A549 (cell line): ENCODE results near the gene PRKAR1B. TPM values are rescaled to one million over a fixed set of nuclear protein-coding genes. Genes with fewer than 3 reads are reported as not detected.

Experiments used
- ATAC-seq, 2 experiments: fragments of 200-7000 bp in 1 of 2; fragments of >200 bp in 1 of 2; cut with Nextera tagmentation in 1 of 2; cut with Tn5 transposase in 1 of 2; 3 replicates each; pipeline versions ENCODE4 v1.8.0 to v1.9.1; 2018 to 2020; ENCODE audit warnings: mild to moderate bottlenecking in 1 of 2, moderate library complexity in 1 of 2
- CTCF ChIA-PET: fragments of 300-600 bp; sonication (Branson Sonifier 250); formaldehyde crosslinking; extraction: SDS; loops from one replicate; lab custom pipeline; 2021; ENCODE audit warnings: antibody characterized with exemption, inconsistent platforms; lab: Yijun Ruan, JAX
- POLR2A ChIA-PET: fragments of 350-600 bp; formaldehyde crosslinking; extraction: SDS; loops from one replicate; lab custom pipeline; 2021; ENCODE audit warnings: antibody characterized with exemption, inconsistent platforms; lab: Yijun Ruan, JAX
- DNase-seq, 2 experiments: peaks; one replicate each; pipeline versions ENCODE4 v3.0.0 to v3.0.0-alpha.2; 2011 to 2016; ENCODE audit warnings: low read depth in 1 of 2, low spot score in 1 of 2
- FAIRE-seq: peaks from 2 replicates; lab custom pipeline; 2011; peaks lifted over from hg19 to GRCh38; lab: Jason Lieb, UNC
- H3K27ac ChIP-seq, 2 experiments: fragments of >200 bp; sonication (Bioruptor Twin); formaldehyde crosslinking; 3 replicates each; pipeline ENCODE4 v1.5.1; 2016 to 2017
- H3K4me1 ChIP-seq: fragments of >200 bp; sonication (Bioruptor Twin); formaldehyde crosslinking; 3 replicates; pipeline ENCODE4 v1.6.1; 2016
- H3K4me2 ChIP-seq: fragments of >200 bp; sonication (Bioruptor Twin); formaldehyde crosslinking; 3 replicates; pipeline ENCODE4 v1.6.1; 2016
- H3K4me3 ChIP-seq: fragments of >200 bp; sonication (Bioruptor Twin); formaldehyde crosslinking; 3 replicates; pipeline ENCODE4 v1.5.1; 2016
- H3K9me3 ChIP-seq: fragments of >200 bp; sonication (Bioruptor Twin); formaldehyde crosslinking; 3 replicates; pipeline ENCODE4 v1.6.1; 2016
- CBX2 ChIP-seq: fragments of 200-600 bp; sonication (generic); IDR thresholded peaks from 2 replicates; pipeline ENCODE4 v1.6.1; 2016; ENCODE audit warnings: low read depth, mild to moderate bottlenecking, borderline replicate concordance
- CEBPB ChIP-seq, 2 experiments: fragments of >200 bp in 1 of 2; sonication (Bioruptor Twin) in 1 of 2; formaldehyde crosslinking in 1 of 2; IDR thresholded peaks; 2 replicates each; pipeline ENCODE4 v1.6.1; 2012 to 2016
- CHD2 ChIP-seq: fragments of 150-350 bp; IDR thresholded peaks from 2 replicates; pipeline ENCODE4 v1.6.1; 2014; ENCODE audit warnings: low read length; ENCODE audit not compliant: partially characterized antibody
- CHD4 ChIP-seq: fragments of 200-600 bp; sonication (generic); IDR thresholded peaks from 2 replicates; pipeline ENCODE4 v1.6.1; 2016; ENCODE audit warnings: antibody characterized with exemption, mild to moderate bottlenecking, borderline replicate concordance
- EP300 ChIP-seq, 2 experiments: fragments of >200 bp; sonication (Bioruptor Twin); formaldehyde crosslinking; IDR thresholded peaks; 2 replicates in 1 of 2; 3 replicates in 1 of 2; pipeline ENCODE4 v1.6.1; 2016 to 2017
- ESRRA ChIP-seq: fragments of 150-350 bp; IDR thresholded peaks from 2 replicates; pipeline ENCODE4 v1.6.1; 2014; ENCODE audit warnings: mild to moderate bottlenecking, low read length, borderline replicate concordance
- FOSL2 ChIP-seq, 2 experiments: fragments of 450-650 bp in 1 of 2; fragments of >200 bp in 1 of 2; sonication (Bioruptor Twin) in 1 of 2; formaldehyde crosslinking; IDR thresholded peaks; 2 replicates each; pipeline versions ENCODE4 v1.5.0 to v1.6.1; 2016 to 2020; ENCODE audit warnings: mild to moderate bottlenecking in 1 of 2, moderate library complexity in 1 of 2
- FOXS1 ChIP-seq: fragments of 250-450 bp; sonication (Bioruptor Pico); IDR thresholded peaks from 2 replicates; pipeline ENCODE4 v1.5.0; 2020; ENCODE audit warnings: mild to moderate bottlenecking, moderate library complexity
- HDAC2 ChIP-seq: fragments of 200-600 bp; sonication (generic); IDR thresholded peaks from 2 replicates; pipeline ENCODE4 v1.6.1; 2016
- HOXB5 ChIP-seq: fragments of 250-450 bp; sonication (Bioruptor Pico); IDR thresholded peaks from 2 replicates; pipeline ENCODE4 v1.5.0; 2020; ENCODE audit warnings: mild to moderate bottlenecking, moderate library complexity
- JUNB ChIP-seq: fragments of >200 bp; sonication (Bioruptor Twin); formaldehyde crosslinking; IDR thresholded peaks from 2 replicates; pipeline ENCODE4 v1.6.1; 2016
- MYC ChIP-seq: IDR thresholded peaks from 2 replicates; pipeline ENCODE4 v1.6.1; 2012; ENCODE audit warnings: mild to moderate bottlenecking, inconsistent platforms, low read length, improper control_type of control experiment, borderline replicate concordance
- NR3C1 ChIP-seq: fragments of >200 bp; sonication (Bioruptor Twin); formaldehyde crosslinking; IDR thresholded peaks from 3 replicates; pipeline ENCODE4 v1.6.1; 2017
- PHF8 ChIP-seq: fragments of 200-600 bp; sonication (generic); IDR thresholded peaks from 2 replicates; pipeline ENCODE4 v1.6.1; 2016; ENCODE audit warnings: low read depth, mild to moderate bottlenecking, antibody characterized with exemption, moderate library complexity, borderline replicate concordance
- SMC3 ChIP-seq: fragments of >200 bp; sonication (Bioruptor Twin); formaldehyde crosslinking; IDR thresholded peaks from 3 replicates; pipeline ENCODE4 v1.6.1; 2018; ENCODE audit warnings: inconsistent platforms
- SREBF2 ChIP-seq: fragments of 450-650 bp; IDR thresholded peaks from 2 replicates; pipeline ENCODE4 v1.6.1; 2014; ENCODE audit warnings: mild to moderate bottlenecking, moderate library complexity
- TP53 ChIP-seq: fragments of 250-450 bp; sonication (Bioruptor Pico); IDR thresholded peaks from 2 replicates; pipeline ENCODE4 v1.5.0; 2021; ENCODE audit warnings: mild to moderate bottlenecking, moderate library complexity
- ZSCAN20 ChIP-seq: fragments of 250-450 bp; sonication (Bioruptor Pico); IDR thresholded peaks from 2 replicates; pipeline ENCODE4 v1.8.0; 2022; ENCODE audit warnings: mild to moderate bottlenecking, moderate library complexity
- WGBS: methylation state at CpG from one replicate; pipeline ENCODE4 v1.1.6; 2017; ENCODE audit errors: missing lambda C conversion rate; 5-methylcytosine and 5-hydroxymethylcytosine counted together
- polyA plus RNA-seq, 4 experiments: library from polyadenylated mRNA; depleted of rRNA in 3 of 4; stranded (reverse); fragments of >200 nt; fragmentation: RNase III in 1 of 4; extraction: RNeasy Plus Mini Kit Qiagen cat#74134 plus additional on column Dnase treatment in 1 of 4; gene quantifications; 2 replicates in 3 of 4; 3 replicates in 1 of 4; pipeline ENCODE4 v1.2.3, GENCODE V29; 2011 to 2017
- TF ChIP-seq, protein P1 (sequence below): fragments of >200 bp; sonication (Bioruptor Twin); formaldehyde crosslinking; IDR thresholded peaks from 3 replicates; pipeline ENCODE4 v1.6.1; 2016
- TF ChIP-seq, protein P2 (sequence below): fragments of >200 bp; sonication (Bioruptor Twin); formaldehyde crosslinking; IDR thresholded peaks from 2 replicates; pipeline ENCODE4 v1.6.1; 2016
- TF ChIP-seq, protein P3 (sequence below): IDR thresholded peaks from 2 replicates; pipeline ENCODE4 v1.6.1; 2012
- TF ChIP-seq, protein P4 (sequence below): fragments of 450-650 bp; IDR thresholded peaks from 2 replicates; pipeline ENCODE4 v1.6.1; 2014; ENCODE audit warnings: antibody characterized with exemption

PRKAR1B gene
- polyA plus RNA-seq, 2 of the 4 experiments (the other 2 are of a cell fraction) = 10.1 to 33.7 TPM

DNA sequence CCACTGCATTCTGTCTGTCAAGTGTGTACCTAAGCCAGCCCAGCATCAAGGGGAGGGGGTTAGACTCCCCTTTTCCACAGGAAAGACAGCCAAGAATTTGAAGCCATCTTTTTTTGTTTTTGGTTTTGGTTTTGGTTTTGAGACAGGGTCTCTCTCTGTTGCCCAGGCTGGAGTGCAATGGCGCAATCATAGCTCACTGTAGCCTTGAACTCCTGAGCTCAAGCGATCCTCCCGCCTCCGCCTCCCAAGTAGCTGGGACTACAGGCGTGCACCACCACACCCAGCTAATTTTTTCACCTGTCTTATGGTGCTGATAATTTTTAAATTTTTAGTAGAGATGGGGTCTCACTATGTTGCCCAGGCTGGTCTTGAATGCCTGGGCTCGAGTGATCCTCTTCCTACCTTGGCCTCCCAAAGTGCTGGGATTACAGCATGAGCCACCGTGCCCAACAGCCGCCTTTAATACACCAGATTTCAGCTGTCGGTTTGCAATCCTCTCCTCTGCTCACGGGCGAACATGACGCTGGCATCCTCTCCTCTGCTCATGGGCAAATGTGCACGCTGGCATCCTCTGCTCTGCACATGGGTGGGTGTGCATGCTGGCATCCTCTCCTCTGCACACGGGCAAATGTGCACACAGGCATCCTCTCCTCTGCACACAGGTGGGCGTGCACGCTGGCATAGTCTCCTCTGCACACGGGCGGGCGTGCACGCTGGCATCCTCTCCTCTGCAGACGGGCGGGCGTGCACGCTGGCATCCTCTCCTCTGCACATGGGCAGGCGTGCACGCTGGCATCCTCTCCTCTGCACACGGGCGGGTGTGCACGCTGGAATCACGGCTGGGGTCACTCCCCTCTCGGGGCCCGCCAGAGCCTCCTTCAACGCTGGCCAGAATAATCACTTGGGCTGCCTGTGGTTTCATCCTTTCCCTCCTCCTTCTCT, 151.4 kb downstream of the PRKAR1B start:
- DNase-seq (no peak), FAIRE-seq (no peak), ATAC-seq (no peak)
- WGBS = 90% methylated on average over 32 of the region's 33 CpGs
- Histone ChIP-seq H3K27ac (no peak overlapping the region), H3K9me3 (no peaks in the 10 kb centered on the region), H3K4me3 (no peak overlapping the region), H3K4me2 (no peak overlapping the region), H3K4me1 (no peaks in the 10 kb centered on the region)
- ChIA-PET POLR2A (no interaction called here), CTCF (interaction anchor here (1.3 to 1.4 kb wide), 2 partner anchors 61 to 243 kb away, joined by 3 read pairs; no protein-coding TSS in a partner anchor)
- TF ChIP-seq, protein P1, sequence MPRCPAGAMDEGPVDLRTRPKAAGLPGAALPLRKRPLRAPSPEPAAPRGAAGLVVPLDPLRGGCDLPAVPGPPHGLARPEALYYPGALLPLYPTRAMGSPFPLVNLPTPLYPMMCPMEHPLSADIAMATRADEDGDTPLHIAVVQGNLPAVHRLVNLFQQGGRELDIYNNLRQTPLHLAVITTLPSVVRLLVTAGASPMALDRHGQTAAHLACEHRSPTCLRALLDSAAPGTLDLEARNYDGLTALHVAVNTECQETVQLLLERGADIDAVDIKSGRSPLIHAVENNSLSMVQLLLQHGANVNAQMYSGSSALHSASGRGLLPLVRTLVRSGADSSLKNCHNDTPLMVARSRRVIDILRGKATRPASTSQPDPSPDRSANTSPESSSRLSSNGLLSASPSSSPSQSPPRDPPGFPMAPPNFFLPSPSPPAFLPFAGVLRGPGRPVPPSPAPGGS = no peak
- TF ChIP-seq ZSCAN20 (CRISPR knock-in tag) (no peak), EP300 (IDR thresholded peaks at IDR 0.05) (no peak), PHF8 (no peak)

DNA sequence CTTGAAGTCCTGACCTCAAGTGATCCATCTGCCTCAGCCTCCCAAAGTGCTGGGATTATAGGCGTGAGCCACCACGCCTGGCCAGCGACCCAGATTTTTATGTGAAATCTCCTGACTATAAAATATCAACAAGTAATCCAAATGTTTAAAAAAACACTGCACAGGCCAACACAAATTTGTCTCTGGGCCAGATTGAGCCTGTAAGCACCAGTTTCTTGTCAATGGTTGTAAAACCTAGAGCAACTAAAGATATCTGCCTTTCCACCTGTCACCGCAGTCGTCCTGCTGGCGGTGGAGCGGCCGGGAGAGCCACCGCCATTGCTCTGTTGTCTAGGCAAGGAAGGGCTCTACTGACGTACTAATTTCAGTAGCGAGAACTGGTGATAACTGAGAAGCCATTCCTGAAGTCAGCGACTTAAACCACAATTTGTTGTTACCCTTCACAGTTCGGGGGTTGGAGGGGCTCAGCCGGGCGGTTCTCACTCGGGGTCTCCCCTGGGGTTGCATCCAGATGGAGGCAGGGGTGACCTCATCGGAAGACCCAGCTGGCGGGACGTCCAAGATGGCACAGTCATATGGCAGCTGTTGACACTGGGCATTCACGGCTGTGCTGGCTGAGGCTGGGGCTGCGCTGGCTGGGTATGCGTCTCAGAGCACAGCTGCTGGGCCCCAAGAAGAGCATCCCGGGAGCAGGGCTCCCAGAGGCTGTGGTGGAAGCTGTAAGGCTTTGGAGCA, 152.3 kb downstream of the PRKAR1B start:
- FAIRE-seq = no peak
- Histone ChIP-seq H3K9me3 (no peaks in the 10 kb centered on the region), H3K27ac (no peak overlapping the region), H3K4me3 (no peak overlapping the region), H3K4me2 (no peak overlapping the region), H3K4me1 (no peaks in the 10 kb centered on the region)
- no peak for DNase-seq
- ChIA-PET POLR2A (no interaction called here), CTCF (interaction anchor here (1.3 to 1.4 kb wide), 2 partner anchors 62 to 242 kb away, joined by 3 read pairs; no protein-coding TSS in a partner anchor)
- TF ChIP-seq CHD4 = no peak
- no peak for TF ChIP-seq FOSL2 (IDR thresholded peaks at IDR 0.05)
- TF ChIP-seq FOSL2 (CRISPR knock-in tag; IDR thresholded peaks at IDR 0.05) = no peak
- no peak for TF ChIP-seq JUNB
- no peak for TF ChIP-seq SREBF2
- TF ChIP-seq FOXS1 (CRISPR knock-in tag) = no peak
- TF ChIP-seq CHD2 = no peak
- TF ChIP-seq NR3C1 = no peak
- TF ChIP-seq CEBPB (IDR thresholded peaks at IDR 0.05) = no peak
- TF ChIP-seq MYC = no peak
- TF ChIP-seq SMC3 = no peak
- no peak for TF ChIP-seq ESRRA
- no peak for ATAC-seq
- 94% methylated on average over 21 of the region's 23 CpGs for WGBS

DNA sequence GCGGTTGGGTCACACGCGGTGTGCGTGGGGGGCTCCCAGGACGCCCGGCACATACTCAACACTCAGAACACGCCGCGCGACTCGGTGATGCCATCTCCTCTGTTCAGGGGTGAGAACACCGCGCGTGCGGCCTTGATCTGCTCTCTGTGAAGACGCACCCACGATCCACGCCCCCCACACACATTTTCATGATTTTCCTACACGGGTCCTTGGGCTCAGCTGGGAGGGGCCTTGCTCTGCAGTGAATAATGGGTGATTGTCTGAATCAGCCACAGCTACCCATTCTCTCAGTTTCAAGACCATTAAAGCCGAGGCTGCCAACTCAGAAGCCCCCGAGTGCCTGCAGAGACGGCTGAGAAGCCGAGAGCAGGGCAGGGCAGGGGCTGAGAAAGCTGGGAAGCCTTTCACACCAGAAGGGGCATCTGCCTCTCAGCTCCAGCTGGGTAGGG, 153.1 kb downstream of the PRKAR1B start:
- no peaks in the 10 kb centered on the region for H3K4me1 ChIP-seq
- H3K9me3 ChIP-seq = no peaks in the 10 kb centered on the region
- ATAC-seq = no peak
- no peak overlapping the region for H3K4me3 ChIP-seq
- no peak for TF ChIP-seq HDAC2
- TF ChIP-seq, protein P2, sequence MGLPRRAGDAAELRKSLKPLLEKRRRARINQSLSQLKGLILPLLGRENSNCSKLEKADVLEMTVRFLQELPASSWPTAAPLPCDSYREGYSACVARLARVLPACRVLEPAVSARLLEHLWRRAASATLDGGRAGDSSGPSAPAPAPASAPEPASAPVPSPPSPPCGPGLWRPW = no peak
- TF ChIP-seq, protein P1 = no peak
- TF ChIP-seq, protein P3, sequence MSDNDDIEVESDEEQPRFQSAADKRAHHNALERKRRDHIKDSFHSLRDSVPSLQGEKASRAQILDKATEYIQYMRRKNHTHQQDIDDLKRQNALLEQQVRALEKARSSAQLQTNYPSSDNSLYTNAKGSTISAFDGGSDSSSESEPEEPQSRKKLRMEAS = no peak
- TF ChIP-seq, protein P4, sequence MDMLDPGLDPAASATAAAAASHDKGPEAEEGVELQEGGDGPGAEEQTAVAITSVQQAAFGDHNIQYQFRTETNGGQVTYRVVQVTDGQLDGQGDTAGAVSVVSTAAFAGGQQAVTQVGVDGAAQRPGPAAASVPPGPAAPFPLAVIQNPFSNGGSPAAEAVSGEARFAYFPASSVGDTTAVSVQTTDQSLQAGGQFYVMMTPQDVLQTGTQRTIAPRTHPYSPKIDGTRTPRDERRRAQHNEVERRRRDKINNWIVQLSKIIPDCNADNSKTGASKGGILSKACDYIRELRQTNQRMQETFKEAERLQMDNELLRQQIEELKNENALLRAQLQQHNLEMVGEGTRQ = no peak
- no peak for TF ChIP-seq HOXB5 (CRISPR knock-in tag)
- no peak for TF ChIP-seq TP53 (CRISPR knock-in tag)
- no peak for TF ChIP-seq CBX2
- no peak for FAIRE-seq
- ChIA-PET POLR2A (no interaction called here), CTCF (interaction anchor here (1.1 kb wide), 1 partner anchor 13 kb away, joined by 3 read pairs; no protein-coding TSS in a partner anchor)
- H3K4me2 ChIP-seq = no peak overlapping the region
- WGBS = 93% methylated on average over 23 of the region's 23 CpGs
- no peak for DNase-seq
- no peak overlapping the region for H3K27ac ChIP-seq
